Ascending aorta (tissue), 2 donors: ENCODE measurements around the gene SLC6A20. TPM values are rescaled to one million over a fixed set of nuclear protein-coding genes. Genes with fewer than 3 reads are reported as not detected.

ENCODE experiments used
- DNase-seq, 2 donors: peaks; one replicate each; pipeline ENCODE4 v3.0.0-alpha.2; 2019; ENCODE audit warnings: low spot score in 2 of 2
- H3K27ac ChIP-seq, 2 donors: fragments of 200-600 bp; sonication (generic); one replicate each; pipeline ENCODE4 v1.5.1; 2016 to 2017; ENCODE audit warnings: mild to moderate bottlenecking in 1 of 2
- H3K27me3 ChIP-seq: fragments of 200-600 bp; sonication (generic); one replicate; pipeline ENCODE4 v1.5.1; 2017
- H3K36me3 ChIP-seq, 2 donors: fragments of 200-600 bp; sonication (generic); one replicate each; pipeline ENCODE4 v1.5.1; 2016
- H3K4me1 ChIP-seq, 2 donors: fragments of 200-600 bp; sonication (generic); one replicate each; pipeline ENCODE4 v1.5.1; 2016 to 2017; ENCODE audit warnings: mild to moderate bottlenecking in 1 of 2
- H3K4me3 ChIP-seq, 2 donors: fragments of 200-600 bp; sonication (generic); one replicate each; pipeline ENCODE4 v1.5.1; 2016 to 2017; ENCODE audit warnings: mild to moderate bottlenecking in 1 of 2
- H3K9me3 ChIP-seq, 2 donors: fragments of 200-600 bp; sonication (generic); one replicate each; pipeline ENCODE4 v1.5.1; 2016
- CTCF ChIP-seq, 3 experiments: fragments of 200-600 bp in 2 of 3; fragments of 450-650 bp in 1 of 3; sonication (generic) in 2 of 3; IDR thresholded peaks; one replicate each; pipeline ENCODE4 v1.5.1; 2016 to 2019; ENCODE audit warnings: antibody characterized with exemption in 3 of 3, mild to moderate bottlenecking in 1 of 3, moderate library complexity in 1 of 3
- intact Hi-C: fragments of 100-400 bp; cut with DNase I; formaldehyde crosslinking; loops from one replicate; pipeline ENCODE4 v1.15.1; 2023
- total RNA-seq: library from RNA; depleted of rRNA; stranded (reverse); fragments of >200 nt; gene quantifications from one replicate; pipeline ENCODE4 v1.1.0, GENCODE V29; 2016

The SLC6A20 gene
- total RNA-seq, 1 donor from 2014 or later = not detected

DNA sequence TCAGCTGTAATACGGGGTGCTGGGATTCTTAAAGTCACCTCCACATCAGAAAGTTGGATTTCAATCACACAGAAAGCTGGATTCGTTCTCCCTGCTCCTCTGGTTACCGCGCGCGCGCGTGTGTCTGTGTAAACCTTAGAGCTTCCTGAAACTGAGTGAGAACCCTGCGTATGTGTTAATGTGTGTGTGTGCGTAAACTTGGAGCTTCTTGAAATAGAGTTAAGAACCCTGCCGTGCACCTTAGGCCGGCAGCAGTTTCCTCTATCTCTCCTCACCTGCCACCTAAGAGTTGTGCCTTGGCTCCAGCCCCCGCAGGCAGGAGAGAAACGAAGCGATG, 45.1 kb upstream of the SLC6A20 start:
- Histone ChIP-seq H3K27me3 (no peaks in the 10 kb centered on the region), H3K9me3 (no peaks in the 10 kb centered on the region), H3K4me3 (peak overlapping the region; percentile 72 to 79), H3K27ac (peak overlapping the region in 1 of 2 donors; percentile 16), H3K4me1 (no peaks in the 10 kb centered on the region), H3K36me3 (peaks cover 2 to 4% of the 10 kb centered on the region in 2 donors)
- intact Hi-C loops = loop anchor here (5.0 to 10.0 kb wide), 3 partner anchors 236 to 867 kb away; partner anchors contain the start of genes EXOSC7, LIMD1 and ZDHHC3
- no peak for TF ChIP-seq CTCF (IDR thresholded peaks at IDR 0.05)
- DNase-seq = no peak

DNA sequence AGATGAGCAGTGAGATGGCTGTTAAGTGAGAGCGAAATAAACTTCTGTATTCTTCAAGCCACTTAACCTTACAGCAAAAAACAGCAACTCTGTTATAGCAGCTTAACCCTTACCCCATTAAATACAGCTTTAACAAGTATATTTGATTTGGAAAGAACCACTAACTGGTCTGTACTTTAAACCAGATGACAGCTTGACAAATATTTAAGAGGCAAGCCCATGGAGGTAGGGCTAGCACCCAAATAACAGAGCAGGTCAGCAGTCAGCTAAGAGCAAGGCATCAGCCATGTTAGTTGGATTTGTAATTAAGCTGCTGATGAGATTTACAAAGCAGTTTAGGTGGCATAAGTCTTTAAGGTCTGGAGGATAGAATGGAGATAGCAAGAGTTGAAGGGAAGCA, 42.1 kb upstream of the SLC6A20 start:
- H3K9me3 ChIP-seq = no peaks in the 10 kb centered on the region
- intact Hi-C loops = loop anchor here (10.0 kb wide), 1 partner anchor 324 kb away; no protein-coding TSS in a partner anchor
- TF ChIP-seq CTCF (IDR thresholded peaks at IDR 0.05) = no peak
- H3K27ac ChIP-seq = no peak overlapping the region
- no peak overlapping the region for H3K4me3 ChIP-seq
- no peaks in the 10 kb centered on the region for H3K4me1 ChIP-seq
- peaks cover 11 to 25% of the 10 kb centered on the region in 2 donors for H3K36me3 ChIP-seq
- H3K27me3 ChIP-seq = no peaks in the 10 kb centered on the region
- DNase-seq = no peak

DNA sequence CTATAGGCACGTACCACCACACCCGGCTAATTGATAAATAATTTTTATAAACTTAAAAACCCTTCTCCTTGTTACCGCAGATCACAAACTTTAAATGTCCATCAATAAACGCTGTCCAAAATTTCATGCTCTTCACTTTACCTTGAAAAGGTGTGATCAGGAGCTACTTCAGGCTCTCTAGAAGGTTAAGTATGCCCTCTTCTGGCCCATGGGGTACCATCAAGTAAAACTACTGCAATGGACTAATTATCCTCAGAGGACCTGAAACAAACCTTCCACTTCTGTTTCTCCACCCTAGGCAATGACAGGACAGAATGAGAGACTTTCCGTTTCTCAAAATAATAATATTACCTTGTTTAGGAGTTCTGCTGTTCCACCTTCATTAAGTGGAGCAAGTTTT, 36.4 kb upstream of the SLC6A20 start:
- H3K27me3 ChIP-seq = no peaks in the 10 kb centered on the region
- intact Hi-C loops = loop anchor here (10.0 kb wide), 1 partner anchor 318 kb away; no protein-coding TSS in a partner anchor
- no peak overlapping the region for H3K4me3 ChIP-seq
- DNase-seq = no peak
- no peak overlapping the region for H3K27ac ChIP-seq
- peaks cover 23 to 67% of the 10 kb centered on the region in 2 donors for H3K36me3 ChIP-seq
- no peak for TF ChIP-seq CTCF (IDR thresholded peaks at IDR 0.05)
- H3K9me3 ChIP-seq = no peaks in the 10 kb centered on the region
- H3K4me1 ChIP-seq = no peaks in the 10 kb centered on the region

DNA sequence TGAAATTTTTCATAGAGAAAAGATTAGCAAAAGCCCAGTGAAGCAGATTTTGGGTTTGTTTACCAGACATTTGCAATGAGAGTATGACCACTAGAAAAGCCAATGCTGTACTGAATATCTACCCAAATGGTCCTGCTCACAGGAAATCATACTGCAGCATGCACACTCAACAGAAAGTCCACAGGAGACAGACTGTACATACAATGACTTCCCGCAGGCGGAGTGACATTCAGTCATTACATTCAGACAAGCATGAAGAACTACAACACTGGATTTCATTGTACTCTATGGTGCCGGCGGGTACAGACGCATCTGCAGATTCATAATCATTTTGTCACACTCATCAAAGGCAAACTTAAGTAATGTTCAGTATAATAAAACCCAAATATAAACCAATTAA, 33.8 kb upstream of the SLC6A20 start:
- H3K36me3 ChIP-seq = peaks cover 31 to 79% of the 10 kb centered on the region in 2 donors
- H3K9me3 ChIP-seq = no peaks in the 10 kb centered on the region
- H3K27me3 ChIP-seq = no peaks in the 10 kb centered on the region
- no peak for DNase-seq
- no peak overlapping the region for H3K4me3 ChIP-seq
- TF ChIP-seq CTCF (IDR thresholded peaks at IDR 0.05) = no peak
- H3K4me1 ChIP-seq = no peaks in the 10 kb centered on the region
- H3K27ac ChIP-seq = no peak overlapping the region
- intact Hi-C loops = loop anchor here (10.0 kb wide), 1 partner anchor 315 kb away; no protein-coding TSS in a partner anchor

GRCh38 chr3:45826908-45827307, 30.6 kb upstream of the SLC6A20 start:
- intact Hi-C loops = no loop called here
- no peaks in the 10 kb centered on the region for H3K4me1 ChIP-seq
- H3K9me3 ChIP-seq = no peaks in the 10 kb centered on the region
- H3K27me3 ChIP-seq = no peaks in the 10 kb centered on the region
- TF ChIP-seq CTCF (IDR thresholded peaks at IDR 0.05) = no peak
- no peak overlapping the region for H3K4me3 ChIP-seq
- DNase-seq = no peak
- H3K36me3 ChIP-seq = peaks cover 43 to 60% of the 10 kb centered on the region in 2 donors
- H3K27ac ChIP-seq = no peak overlapping the region

GRCh38 chr3:45826321-45826720, 30.0 kb upstream of the SLC6A20 start:
- H3K36me3 ChIP-seq = peaks cover 43 to 54% of the 10 kb centered on the region in 2 donors
- intact Hi-C loops = no loop called here
- H3K27me3 ChIP-seq = no peaks in the 10 kb centered on the region
- no peak for TF ChIP-seq CTCF (IDR thresholded peaks at IDR 0.05)
- H3K9me3 ChIP-seq = no peaks in the 10 kb centered on the region
- H3K27ac ChIP-seq = no peak overlapping the region
- no peaks in the 10 kb centered on the region for H3K4me1 ChIP-seq
- DNase-seq = no peak
- H3K4me3 ChIP-seq = no peak overlapping the region
